NCI-H82 (cell line): ENCODE measurements around the gene CIPC.

Experiments used
- DNase-seq: peaks from one replicate; lab custom pipeline; 2025; lab: John Stamatoyannopoulos, UW

Gene CIPC

DNA sequence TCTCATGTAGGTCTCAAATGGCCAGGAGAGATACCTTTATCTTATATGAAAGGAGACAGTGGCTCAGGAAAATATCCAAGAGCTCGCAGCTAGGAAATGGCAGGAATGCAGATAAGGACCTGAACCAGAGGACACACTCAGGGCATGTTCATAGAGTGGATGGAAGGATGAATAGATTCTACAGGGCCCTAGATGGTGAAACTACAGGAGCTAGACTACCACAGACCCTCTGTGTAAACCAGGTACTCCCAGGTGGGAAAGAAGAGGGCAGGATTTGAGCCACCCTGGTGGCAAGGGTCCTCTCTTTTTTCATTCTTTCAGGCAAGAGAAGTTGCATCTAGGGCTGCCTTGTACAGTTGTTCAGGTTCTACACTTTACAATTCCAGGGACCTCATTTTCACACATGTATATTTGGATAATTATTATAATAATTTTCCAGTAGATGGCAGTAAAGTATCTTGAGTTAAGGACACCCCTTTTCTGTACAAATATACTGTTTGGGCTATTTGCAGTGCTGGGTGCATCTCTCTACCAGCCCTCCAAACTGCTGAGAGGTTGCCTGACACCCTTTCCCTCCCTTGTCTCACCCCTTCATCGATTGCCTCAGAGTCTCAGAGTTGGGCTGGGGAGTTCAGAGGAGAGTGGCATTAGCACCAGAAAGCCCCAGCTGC, 54.0 kb downstream of the CIPC start:
- DNase-seq, result peak; percentile 34

DNA sequence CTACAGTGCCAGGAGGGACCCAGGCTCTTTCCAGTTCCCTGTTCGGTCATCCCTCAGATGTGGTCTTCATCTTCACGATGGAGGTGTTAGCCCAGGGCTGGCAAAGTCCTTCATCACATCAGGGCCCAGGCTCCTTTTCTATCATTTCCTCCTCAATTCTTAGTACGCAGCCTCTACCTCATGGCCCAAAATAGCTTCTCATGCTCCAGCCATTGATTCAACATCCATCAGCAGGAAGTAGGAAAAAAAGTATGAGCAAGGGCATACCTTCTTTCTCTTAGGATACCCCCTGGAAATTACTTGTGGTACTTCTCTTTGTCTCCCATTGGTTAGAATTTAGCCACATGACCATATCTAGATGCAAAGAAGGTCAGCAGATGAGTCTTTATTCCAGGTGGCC, 55.7 kb downstream of the CIPC start:
- no peak for DNase-seq

DNA sequence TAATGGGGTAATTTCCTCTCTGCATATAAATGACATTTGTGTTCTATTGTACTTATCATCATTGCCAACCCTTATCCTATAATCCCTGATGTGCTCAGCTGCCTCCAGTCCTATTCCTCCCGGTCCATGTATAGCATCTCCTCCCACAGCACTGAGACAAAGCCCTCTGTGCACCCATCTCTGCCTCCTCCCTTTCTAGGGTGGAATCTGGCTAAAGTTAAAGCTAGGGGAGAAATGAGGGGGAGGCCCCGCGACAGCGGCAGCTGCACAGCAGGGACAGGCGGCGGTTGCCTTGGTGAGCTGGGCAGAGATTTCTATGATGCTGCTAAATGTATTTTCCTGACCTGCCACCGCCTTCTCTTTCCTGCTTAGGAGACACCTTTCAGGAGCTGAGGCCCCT, 56.4 kb downstream of the CIPC start:
- no peak for DNase-seq

DNA sequence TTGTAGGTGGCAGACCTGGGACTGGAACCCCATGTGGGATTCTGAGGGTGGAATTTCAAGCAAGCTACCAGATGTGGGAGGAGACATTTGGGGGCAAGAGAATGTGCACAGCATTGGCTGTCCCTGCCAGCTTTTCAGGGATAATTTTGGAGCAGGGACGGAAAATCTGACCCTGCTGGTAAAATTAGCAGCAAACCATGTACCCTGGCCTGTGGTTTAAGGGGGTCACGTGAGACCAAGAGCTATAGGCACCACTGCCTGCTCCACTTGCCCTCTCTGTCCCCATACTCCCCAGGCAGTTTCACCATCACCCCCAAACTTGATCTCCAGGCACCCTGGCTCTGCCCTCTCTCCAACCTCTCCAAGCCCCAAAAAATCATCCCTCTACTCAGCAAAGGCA, 57.0 kb downstream of the CIPC start:
- no peak for DNase-seq

DNA sequence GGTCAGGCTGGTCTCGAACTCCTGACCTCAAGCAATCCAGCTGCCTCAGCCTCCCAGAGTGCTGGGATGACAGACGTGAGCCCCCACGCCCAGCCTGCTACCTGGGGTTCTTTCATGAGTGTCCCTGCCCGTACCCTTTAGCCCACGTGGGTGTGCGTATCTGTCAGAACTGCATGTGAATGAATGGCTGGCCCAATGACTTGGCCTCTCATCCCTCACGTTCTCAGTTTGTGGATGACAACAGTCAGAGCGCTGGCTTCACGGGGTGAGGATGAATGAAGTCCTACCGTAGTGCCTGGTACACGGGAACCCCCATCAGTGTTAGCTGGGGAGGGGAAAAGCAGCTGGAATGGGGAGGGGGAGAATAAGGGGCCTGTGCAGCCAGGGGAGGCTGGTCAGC, 59.7 kb downstream of the CIPC start:
- no peak for DNase-seq

DNA sequence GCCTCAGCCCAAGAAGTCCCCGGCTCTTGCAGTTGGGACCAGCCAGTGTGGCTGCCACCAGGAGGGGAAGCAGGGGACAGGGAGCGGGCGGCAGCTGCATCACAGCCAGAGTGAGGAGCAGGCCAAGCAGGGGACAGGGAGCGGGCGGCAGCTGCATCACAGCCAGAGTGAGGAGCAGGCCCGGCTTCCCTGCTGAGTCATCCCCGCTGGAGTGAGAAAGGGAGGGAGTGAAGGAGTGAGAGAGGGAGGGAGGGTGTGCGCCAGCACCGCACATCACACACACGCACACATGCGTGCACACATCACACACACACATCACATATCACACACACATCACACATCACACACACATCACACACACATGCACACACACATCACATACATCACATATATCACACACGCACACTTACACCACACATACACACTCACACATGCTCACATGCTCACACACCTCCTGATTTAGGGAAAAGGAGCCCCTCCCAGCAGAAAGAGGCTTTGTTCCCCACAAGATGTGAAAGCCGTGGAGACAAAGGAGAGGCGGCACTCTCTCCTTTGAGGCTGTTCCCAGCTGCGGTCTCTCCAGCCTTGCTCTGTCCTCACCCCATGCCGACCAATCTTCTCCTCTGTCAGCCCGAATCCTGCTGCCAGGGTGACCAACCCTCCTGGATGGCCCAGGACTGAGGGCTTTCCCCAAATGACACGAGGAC, 60.3 kb downstream of the CIPC start:
- DNase-seq, result peak; percentile 52

DNA sequence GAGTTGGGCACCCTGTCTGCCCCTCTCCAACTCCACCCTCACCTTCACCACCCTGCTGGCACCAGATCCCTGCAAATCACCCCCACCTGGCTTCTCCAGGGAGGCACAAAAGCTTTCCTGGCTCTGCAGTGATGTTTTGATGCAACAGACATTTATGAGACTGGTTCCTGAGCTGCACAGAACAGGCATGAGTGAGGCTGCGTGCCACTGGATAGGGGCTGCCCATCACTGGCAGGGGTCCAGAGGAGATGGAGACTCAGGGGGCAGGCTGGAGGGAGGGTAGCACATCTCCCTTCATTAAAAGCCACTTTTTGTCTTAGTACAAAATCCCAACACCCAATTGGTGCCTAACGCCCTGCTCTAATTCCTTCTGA, 60.8 kb downstream of the CIPC start:
- DNase-seq, result no peak

DNA sequence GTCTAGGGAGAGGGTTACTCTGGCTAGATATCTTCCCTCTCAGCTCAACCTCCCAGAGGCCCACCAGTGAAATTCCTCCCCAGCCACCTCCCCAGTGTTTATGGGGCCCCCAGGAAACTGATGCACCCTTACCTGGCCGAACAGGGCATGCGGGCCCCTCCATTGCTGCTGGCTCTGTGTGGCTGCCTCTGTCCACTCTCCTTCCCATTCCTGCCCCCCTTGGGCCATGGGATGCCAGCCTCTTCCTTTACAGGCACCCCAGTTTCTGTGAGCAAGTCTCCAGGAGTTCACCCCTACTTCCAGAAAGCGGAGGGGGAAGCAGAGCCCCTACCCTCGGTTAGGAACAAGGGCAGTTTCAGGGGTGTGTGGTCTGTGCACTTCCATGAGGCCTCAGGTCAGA, 63.0 kb downstream of the CIPC start:
- DNase-seq, result no peak
